BE2C (cell line): ENCODE data around the gene MAP1LC3B.

Experiments used
- DNase-seq: peaks from one replicate; pipeline ENCODE4 v3.0.0-alpha.2; 2020
- H3K27me3 ChIP-seq: fragments of 250-450 bp; sonication (Bioruptor Pico); 2 replicates; pipeline ENCODE4 v1.5.1; 2020; ENCODE audit warnings: mild to moderate bottlenecking
- H3K36me3 ChIP-seq: fragments of 250-450 bp; sonication (Bioruptor Pico); 2 replicates; pipeline ENCODE4 v1.5.1; 2020; ENCODE audit warnings: mild to moderate bottlenecking
- H3K4me1 ChIP-seq: fragments of 250-450 bp; sonication (Bioruptor Pico); 2 replicates; pipeline ENCODE4 v1.5.1; 2020
- H3K4me3 ChIP-seq: 2 replicates; pipeline ENCODE4 v1.5.1; 2011; ENCODE audit warnings: low read depth, low read length
- H3K9me3 ChIP-seq: fragments of 250-450 bp; sonication (Bioruptor Pico); 2 replicates; pipeline ENCODE4 v1.5.1; 2020
- TF ChIP-seq, protein P1 (sequence below): IDR thresholded peaks from 2 replicates; pipeline ENCODE4 v1.5.1; 2012; ENCODE audit warnings: mild to moderate bottlenecking, low read depth, low read length

The MAP1LC3B gene

DNA sequence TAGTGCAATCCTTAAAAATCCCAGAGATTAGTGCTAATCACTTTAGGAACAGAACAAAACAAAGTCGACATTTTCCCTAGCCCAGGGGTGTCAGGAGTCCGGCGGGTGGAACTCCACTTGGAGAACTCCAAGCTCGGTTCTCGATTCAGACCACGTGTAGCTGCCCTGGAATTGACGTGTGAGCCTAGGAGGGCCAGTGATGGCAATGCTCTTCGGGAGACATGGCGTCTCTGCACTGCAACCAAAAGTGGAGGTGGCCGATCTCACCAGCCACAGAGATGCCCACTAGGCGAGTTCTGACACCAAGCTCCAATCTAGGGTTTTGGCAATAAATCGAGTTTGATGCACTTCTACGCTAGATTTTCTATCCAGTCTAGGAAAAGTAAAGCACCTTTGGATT lies 17.6 kb downstream of the MAP1LC3B start:
- TF ChIP-seq, protein P1, sequence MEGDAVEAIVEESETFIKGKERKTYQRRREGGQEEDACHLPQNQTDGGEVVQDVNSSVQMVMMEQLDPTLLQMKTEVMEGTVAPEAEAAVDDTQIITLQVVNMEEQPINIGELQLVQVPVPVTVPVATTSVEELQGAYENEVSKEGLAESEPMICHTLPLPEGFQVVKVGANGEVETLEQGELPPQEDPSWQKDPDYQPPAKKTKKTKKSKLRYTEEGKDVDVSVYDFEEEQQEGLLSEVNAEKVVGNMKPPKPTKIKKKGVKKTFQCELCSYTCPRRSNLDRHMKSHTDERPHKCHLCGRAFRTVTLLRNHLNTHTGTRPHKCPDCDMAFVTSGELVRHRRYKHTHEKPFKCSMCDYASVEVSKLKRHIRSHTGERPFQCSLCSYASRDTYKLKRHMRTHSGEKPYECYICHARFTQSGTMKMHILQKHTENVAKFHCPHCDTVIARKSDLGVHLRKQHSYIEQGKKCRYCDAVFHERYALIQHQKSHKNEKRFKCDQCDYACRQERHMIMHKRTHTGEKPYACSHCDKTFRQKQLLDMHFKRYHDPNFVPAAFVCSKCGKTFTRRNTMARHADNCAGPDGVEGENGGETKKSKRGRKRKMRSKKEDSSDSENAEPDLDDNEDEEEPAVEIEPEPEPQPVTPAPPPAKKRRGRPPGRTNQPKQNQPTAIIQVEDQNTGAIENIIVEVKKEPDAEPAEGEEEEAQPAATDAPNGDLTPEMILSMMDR = no peak
- Histone ChIP-seq H3K27me3 (no peaks in the 10 kb centered on the region), H3K36me3 (peaks cover 75% of the 10 kb centered on the region), H3K4me1 (peaks cover 4% of the 10 kb centered on the region), H3K4me3 (no peak overlapping the region), H3K9me3 (no peaks in the 10 kb centered on the region)
- DNase-seq = no peak

DNA sequence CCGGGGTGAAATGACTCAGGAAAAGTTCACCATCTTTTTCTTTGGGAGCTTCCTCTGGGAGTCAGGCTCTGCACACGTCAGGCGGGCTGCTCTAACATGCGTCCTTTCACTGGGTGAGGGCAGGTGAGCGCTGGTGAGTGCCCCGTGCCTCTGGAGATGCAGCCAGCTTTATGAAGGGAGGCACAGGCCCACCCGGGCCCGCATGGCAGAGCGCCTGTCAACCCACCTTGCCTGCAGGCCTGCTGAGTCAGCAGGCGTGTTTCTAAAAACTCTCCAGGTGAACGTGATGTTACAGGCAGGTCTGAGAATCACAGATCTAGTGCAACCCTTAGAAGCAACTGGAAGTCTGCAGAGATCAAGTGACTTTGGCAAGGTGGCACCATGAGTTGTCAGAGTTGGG lies 18.4 kb downstream of the MAP1LC3B start:
- H3K27me3 ChIP-seq = no peaks in the 10 kb centered on the region
- peaks cover 4% of the 10 kb centered on the region for H3K4me1 ChIP-seq
- TF ChIP-seq, protein P1 = no peak
- no peaks in the 10 kb centered on the region for H3K9me3 ChIP-seq
- DNase-seq = no peak
- peaks cover 75% of the 10 kb centered on the region for H3K36me3 ChIP-seq
- no peak overlapping the region for H3K4me3 ChIP-seq

DNA sequence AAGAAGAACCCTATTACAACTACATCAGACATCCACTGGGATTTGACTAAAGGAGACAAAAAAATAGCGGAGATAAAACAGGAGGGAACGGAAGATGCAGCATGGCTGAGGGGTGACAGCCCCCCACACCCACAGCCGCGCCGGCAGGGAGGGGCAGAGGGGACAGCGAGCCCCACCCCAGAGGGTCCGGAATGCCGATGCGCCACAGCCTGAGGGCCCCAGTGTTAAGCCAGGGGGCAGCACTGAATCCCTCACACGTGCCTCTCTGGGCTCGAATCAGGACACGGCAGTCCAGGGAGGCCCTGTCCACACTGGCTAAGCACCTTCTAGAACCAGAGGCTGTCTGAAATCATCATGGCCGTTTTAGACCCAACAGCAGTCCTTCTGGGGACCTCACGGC lies 18.8 kb downstream of the MAP1LC3B start:
- no peaks in the 10 kb centered on the region for H3K27me3 ChIP-seq
- H3K36me3 ChIP-seq = peaks cover 74% of the 10 kb centered on the region
- no peak for DNase-seq
- H3K4me3 ChIP-seq = no peak overlapping the region
- TF ChIP-seq, protein P1 = peak; percentile 13; the same call in 1 of the 2 replicates
- no peaks in the 10 kb centered on the region for H3K9me3 ChIP-seq
- peaks cover 4% of the 10 kb centered on the region for H3K4me1 ChIP-seq

DNA sequence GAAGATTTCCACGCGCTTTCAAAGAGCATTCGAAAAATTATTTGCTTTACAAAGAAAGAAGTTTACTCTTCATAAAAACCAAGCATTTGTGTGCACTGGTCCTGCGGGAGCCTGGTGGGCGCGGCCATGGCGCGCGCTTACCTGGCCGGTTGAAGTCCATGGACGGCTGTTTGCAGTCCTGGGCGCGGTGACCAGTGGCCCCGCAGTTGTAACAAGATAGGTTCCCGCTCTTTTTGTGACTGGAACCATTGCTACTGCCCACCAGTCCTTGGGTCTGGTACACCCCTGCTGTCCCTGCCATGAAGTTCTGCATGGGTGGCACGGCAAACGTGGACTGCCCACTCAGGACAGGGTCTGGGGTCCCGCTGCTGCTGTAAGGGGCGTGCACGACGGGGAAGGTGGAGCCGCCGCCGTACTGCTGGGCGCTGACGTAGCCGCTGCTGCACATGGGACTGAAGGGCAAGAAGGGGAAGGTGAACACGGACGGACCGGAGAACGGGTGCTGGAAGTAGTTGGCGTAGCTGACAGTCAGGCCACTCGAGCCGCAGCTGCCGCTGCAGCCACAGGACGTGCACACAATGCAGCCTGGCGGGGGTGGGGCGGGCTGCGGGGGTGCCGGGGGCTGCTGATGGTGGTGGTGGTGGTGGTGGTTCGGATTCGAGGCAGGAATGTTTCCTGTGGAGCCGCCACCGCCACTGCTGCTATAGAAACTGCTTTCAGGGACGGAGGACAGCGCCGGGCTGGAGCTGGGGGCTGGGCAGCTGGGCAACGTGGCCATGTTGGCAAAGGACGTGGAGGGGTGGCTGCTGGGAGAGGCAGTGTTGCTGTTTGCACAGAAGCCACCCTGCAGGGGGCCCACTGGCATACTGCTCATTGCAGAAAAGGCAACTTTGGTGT lies 19.5 kb downstream of the MAP1LC3B start:
- H3K9me3 ChIP-seq = no peaks in the 10 kb centered on the region
- H3K36me3 ChIP-seq = peaks cover 78% of the 10 kb centered on the region
- H3K4me1 ChIP-seq = peaks cover 4% of the 10 kb centered on the region
- H3K27me3 ChIP-seq = no peaks in the 10 kb centered on the region
- H3K4me3 ChIP-seq = no peak overlapping the region
- no peak for DNase-seq
- TF ChIP-seq, protein P1 = no peak

DNA sequence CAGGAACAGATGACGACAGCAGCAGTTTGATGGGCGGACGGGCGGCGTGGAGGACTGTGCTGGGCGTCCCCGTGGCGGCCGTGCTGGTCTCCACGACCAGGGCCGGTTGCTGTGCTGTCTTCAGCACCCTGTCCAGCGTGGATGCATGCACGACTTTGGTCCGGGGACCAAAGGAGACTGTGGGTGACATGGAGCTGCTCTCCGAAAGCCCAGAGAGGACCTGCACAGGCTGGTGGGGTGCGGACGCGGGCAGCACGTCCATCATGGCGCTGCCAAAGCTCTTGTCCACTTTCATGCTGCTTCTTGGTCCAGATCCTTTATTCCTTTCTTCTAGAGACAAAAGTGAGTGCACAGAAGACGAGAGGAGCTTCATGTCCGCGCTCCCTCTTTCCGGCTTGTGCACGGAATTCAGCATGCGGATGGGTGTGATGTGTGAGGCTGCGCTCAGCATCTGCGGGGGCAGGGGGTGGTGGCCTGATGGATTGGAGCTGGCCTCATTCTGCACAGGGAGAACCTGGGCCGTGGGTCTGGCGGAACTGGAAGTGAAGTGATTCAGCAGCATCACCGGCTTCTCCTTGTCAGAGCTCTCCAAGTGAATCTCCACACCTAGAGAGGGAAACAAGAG lies 20.3 kb downstream of the MAP1LC3B start:
- Histone ChIP-seq H3K9me3 (no peaks in the 10 kb centered on the region), H3K36me3 (peaks cover 75% of the 10 kb centered on the region), H3K27me3 (no peaks in the 10 kb centered on the region), H3K4me1 (peaks cover 4% of the 10 kb centered on the region), H3K4me3 (no peak overlapping the region)
- no peak for DNase-seq
- TF ChIP-seq, protein P1 = no peak

DNA sequence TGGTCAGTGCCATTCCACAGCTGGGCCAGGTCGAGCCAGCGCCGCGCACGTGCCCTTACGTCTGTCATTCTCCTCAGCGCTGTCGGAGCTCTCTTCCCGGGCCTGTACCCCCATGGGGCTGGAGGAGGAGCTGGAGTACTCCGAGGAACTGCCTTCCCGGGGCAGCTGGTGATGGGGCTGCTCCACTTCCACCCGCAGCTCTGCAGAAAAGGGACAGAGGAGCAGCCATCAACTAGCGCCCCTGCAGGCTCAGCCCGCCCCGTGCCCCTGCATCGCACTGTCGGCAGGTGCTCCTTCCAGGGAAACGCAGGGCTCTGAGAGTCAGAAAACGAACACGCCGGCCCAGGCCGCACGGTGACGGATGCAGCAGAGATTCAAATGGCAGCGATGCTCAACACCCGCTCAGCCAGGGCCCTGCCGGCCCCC lies 20.9 kb downstream of the MAP1LC3B start:
- H3K4me3 ChIP-seq = no peak overlapping the region
- TF ChIP-seq, protein P1 = no peak
- H3K4me1 ChIP-seq = peaks cover 4% of the 10 kb centered on the region
- H3K9me3 ChIP-seq = no peaks in the 10 kb centered on the region
- H3K27me3 ChIP-seq = no peaks in the 10 kb centered on the region
- H3K36me3 ChIP-seq = peaks cover 75% of the 10 kb centered on the region
- no peak for DNase-seq
